Endothelial cell of umbilical vein (primary cell): ENCODE results near the gene BMPR1A. TPM values are rescaled to one million over a fixed set of nuclear protein-coding genes. Genes with fewer than 3 reads are reported as not detected.

Experiments
- BruUV-seq: library from RNA; stranded (reverse); fragments of 400-500 nt; replicated peaks from 2 replicates; lab custom pipeline; 2021; lab: Mats Ljungman, UMichigan
- CTCF ChIA-PET: fragments of 300-600, 350-600 bp; sonication (Branson Sonifier 250); formaldehyde crosslinking; loops from one replicate; lab custom pipeline; 2021; ENCODE audit warnings: antibody characterized with exemption, inconsistent platforms; lab: Charles Lee
- POLR2A ChIA-PET: fragments of 300-600, 350-600 bp; sonication (Branson Sonifier 250); formaldehyde crosslinking; loops from one replicate; lab custom pipeline; 2021; ENCODE audit warnings: antibody characterized with exemption, inconsistent platforms; lab: Charles Lee
- DNase-seq: peaks from one replicate; pipeline ENCODE4 v3.0.0-alpha.2; 2011; ENCODE audit warnings: low read depth, low spot score
- FAIRE-seq: peaks from 2 replicates; lab custom pipeline; 2011; peaks lifted over from hg19 to GRCh38; lab: Jason Lieb, UNC
- H2AFZ ChIP-seq: 2 replicates; pipeline ENCODE4 v1.6.0; 2012; ENCODE audit warnings: low read depth, low read length, control low read depth, inconsistent platforms
- H3K27ac ChIP-seq: 2 replicates; pipeline ENCODE4 v1.5.1; 2011; ENCODE audit warnings: low read depth, mild to moderate bottlenecking, control low read depth, low read length, moderate library complexity; ENCODE audit not compliant: insufficient read depth
- H3K27me3 ChIP-seq, 2 experiments: 2 replicates each; pipeline versions ENCODE4 v1.6.0 to v1.6.1; 2011; ENCODE audit warnings: low read length in 2 of 2, mixed read lengths in 1 of 2; ENCODE audit not compliant: control insufficient read depth in 2 of 2, insufficient read depth in 2 of 2
- H3K36me3 ChIP-seq, 2 experiments: 2 replicates in 1 of 2; 3 replicates in 1 of 2; pipeline ENCODE4 v1.5.1; 2011; ENCODE audit warnings: low read length in 2 of 2, mild to moderate bottlenecking in 1 of 2, moderate library complexity in 1 of 2; ENCODE audit not compliant: control insufficient read depth in 2 of 2, insufficient read depth in 2 of 2; ENCODE audit errors: extremely low read depth in 1 of 2
- H3K4me1 ChIP-seq: 3 replicates; pipeline ENCODE4 v1.5.1; 2011; ENCODE audit warnings: mild to moderate bottlenecking, low read length; ENCODE audit not compliant: control insufficient read depth, insufficient read depth; ENCODE audit errors: extremely low read depth
- H3K4me2 ChIP-seq: 2 replicates; pipeline ENCODE4 v1.6.1; 2011; ENCODE audit warnings: low read length, control low read depth, mixed read lengths; ENCODE audit not compliant: insufficient read depth
- H3K4me3 ChIP-seq, 3 experiments: fragments of 200-600 bp in 1 of 3; sonication (generic), shearing (Covaris generic) in 1 of 3; replicated peaks in 1 of 3; 2 replicates each; pipeline ENCODE4 v1.5.1; 2011 to 2016; ENCODE audit warnings: control low read depth in 3 of 3, low read length in 3 of 3, mild to moderate bottlenecking in 2 of 3, inconsistent platforms in 1 of 3, low read depth in 1 of 3, moderate library complexity in 1 of 3; ENCODE audit not compliant: insufficient read depth in 1 of 3
- H3K79me2 ChIP-seq: 2 replicates; pipeline ENCODE4 v1.6.0; 2012; ENCODE audit warnings: low read length, inconsistent platforms; ENCODE audit not compliant: control insufficient read depth, insufficient read depth
- H3K9ac ChIP-seq: replicated peaks from 2 replicates; pipeline ENCODE3; 2011; ENCODE audit warnings: low read length, control low read depth; ENCODE audit not compliant: insufficient read depth; ENCODE audit errors: extremely low read depth
- H3K9me1 ChIP-seq: replicated peaks from 3 replicates; pipeline ENCODE4 v1.6.0; 2011; ENCODE audit warnings: mild to moderate bottlenecking, low read length; ENCODE audit not compliant: control insufficient read depth, insufficient read depth; ENCODE audit errors: extremely low read depth
- H3K9me3 ChIP-seq: replicated peaks from 2 replicates; pipeline ENCODE4 v1.5.1; 2012; ENCODE audit warnings: low read length, inconsistent platforms; ENCODE audit not compliant: control insufficient read depth, insufficient read depth
- H4K20me1 ChIP-seq: replicated peaks from 2 replicates; pipeline ENCODE3; 2011; ENCODE audit warnings: mild to moderate bottlenecking, low read length; ENCODE audit not compliant: control insufficient read depth, insufficient read depth; ENCODE audit errors: extremely low read depth
- CTCF ChIP-seq, 2 donors: IDR thresholded peaks; 1 replicate in 1 of 2; 2 replicates in 1 of 2; pipeline ENCODE4 v1.5.1; 2011; ENCODE audit warnings: low read length in 2 of 2, mild to moderate bottlenecking in 2 of 2, moderate library complexity in 2 of 2, control low read depth in 1 of 2, inconsistent platforms in 1 of 2, low read depth in 1 of 2; ENCODE audit not compliant: insufficient read depth in 1 of 2; ENCODE audit errors: extremely low read depth in 1 of 2
- EZH2 ChIP-seq: IDR thresholded peaks from 2 replicates; pipeline ENCODE4 v1.6.1; 2012; ENCODE audit warnings: borderline replicate concordance, low read depth, mild to moderate bottlenecking, moderate library complexity, low read length, inconsistent platforms; ENCODE audit not compliant: severe bottlenecking
- FOS ChIP-seq: IDR thresholded peaks from 2 replicates; pipeline ENCODE4 v1.6.1; 2011; ENCODE audit warnings: mild to moderate bottlenecking, low read length, moderate library complexity, borderline replicate concordance; ENCODE audit not compliant: insufficient read depth
- GATA2 ChIP-seq: IDR thresholded peaks from 2 replicates; pipeline ENCODE4 v1.7.0; 2011; ENCODE audit warnings: low read depth, mild to moderate bottlenecking, moderate library complexity, mixed read lengths, low read length; ENCODE audit not compliant: insufficient read length, insufficient read depth
- JUN ChIP-seq: IDR thresholded peaks from 2 replicates; pipeline ENCODE4 v1.6.1; 2011; ENCODE audit warnings: borderline replicate concordance, low read depth; ENCODE audit not compliant: insufficient read length, insufficient read depth
- MAX ChIP-seq: IDR thresholded peaks from 2 replicates; pipeline ENCODE4 v1.6.1; 2011; ENCODE audit not compliant: insufficient read depth, insufficient read length
- MYC ChIP-seq: IDR thresholded peaks from one replicate; pipeline ENCODE4 v1.6.1; 2011; ENCODE audit warnings: mild to moderate bottlenecking, low read depth, low read length
- POLR2A ChIP-seq: IDR thresholded peaks from 2 replicates; pipeline ENCODE4 v1.6.1; 2012; ENCODE audit warnings: low read depth, mild to moderate bottlenecking, control low read depth, low read length
- POLR2AphosphoS5 ChIP-seq: IDR thresholded peaks from 2 replicates; pipeline ENCODE4 v1.6.1; 2012; ENCODE audit warnings: low read depth, mild to moderate bottlenecking, control low read depth, low read length, moderate library complexity; ENCODE audit not compliant: insufficient read depth
- dilution Hi-C: fragments of 300-500 bp; cut with MboI; formaldehyde crosslinking; loops from one replicate; pipeline ENCODE4 v1.15.0; 2019; ENCODE audit warnings: low sequenced_read_pairs; ENCODE audit not compliant: extremely low pct_ligation_motif_present
- intact Hi-C: fragments of 100-400 bp; cut with micrococcal nuclease; formaldehyde crosslinking; loops from one replicate; pipeline ENCODE4 v1.10.0; 2022
- polyA plus RNA-seq, 4 experiments: library from polyadenylated mRNA; depleted of rRNA in 3 of 4; stranded (reverse) in 3 of 4; unstranded in 1 of 4; fragments of >200 nt; gene quantifications; 2 replicates each; pipeline versions ENCODE4 v1.2.1 to v1.2.3, GENCODE V29; 2011 to 2012; ENCODE audit warnings: missing spikeins in 1 of 4
- total RNA-seq: library from RNA; stranded (reverse); gene quantifications from 2 replicates; pipeline ENCODE4 v1.2.3, GENCODE V29; 2021

Gene BMPR1A
- total and polyA plus RNA-seq, 2 donors (not counting 3 experiments of a cell fraction or from before 2014, with no cell fraction given): not detected

- Histone ChIP-seq H3K4me3 (no peak overlapping the region), H3K9me1 (no peaks in the 10 kb centered on the region), H3K4me1 (no peaks in the 10 kb centered on the region), H2AFZ (no peak overlapping the region), H3K9me3 (no peaks in the 10 kb centered on the region), H3K79me2 (no peaks in the 10 kb centered on the region), H3K27me3 (peaks cover 45 to 67% of the 10 kb centered on the region in 2 experiments), H3K27ac (no peak overlapping the region), H3K4me2 (no peak overlapping the region), H3K9ac (no peak overlapping the region), H3K36me3 (no peaks in the 10 kb centered on the region), H4K20me1 (no peaks in the 10 kb centered on the region)
- BruUV-seq: no TSS peak
- TF ChIP-seq GATA2: no peak
- no peak for TF ChIP-seq JUN
- no peak for TF ChIP-seq POLR2AphosphoS5
- TF ChIP-seq FOS: no peak
- TF ChIP-seq POLR2A: no peak
- TF ChIP-seq CTCF (IDR thresholded peaks at IDR 0.05; ENCODE audit: extremely low read depth in 1 of 2, insufficient read depth in 1 of 2, low read depth in 1 of 2, low read length in 2 of 2): no peak
- TF ChIP-seq MYC: no peak
- TF ChIP-seq MAX: no peak
- TF ChIP-seq EZH2: no peak
- FAIRE-seq (no peak), DNase-seq (no peak)
- dilution Hi-C loops: no loop called here
- ChIA-PET POLR2A (no interaction called here), CTCF (interaction anchor here (0.6 to 5.7 kb wide), 22 partner anchors 10 to 234 kb away, joined by 3 to 129 read pairs (median 6); partner anchors contain the start of genes BMPR1A and SNCG)
- intact Hi-C loops: no loop called here
Observed at GRCh38 chr10:86900955-86901354, 144.5 kb downstream of the BMPR1A start.
